Measurements from ENCODE around the gene DNAJB8.

- no peak for TF ChIP-seq POLR2A (IDR thresholded peaks at IDR 0.05)
- TF ChIP-seq, protein P1, sequence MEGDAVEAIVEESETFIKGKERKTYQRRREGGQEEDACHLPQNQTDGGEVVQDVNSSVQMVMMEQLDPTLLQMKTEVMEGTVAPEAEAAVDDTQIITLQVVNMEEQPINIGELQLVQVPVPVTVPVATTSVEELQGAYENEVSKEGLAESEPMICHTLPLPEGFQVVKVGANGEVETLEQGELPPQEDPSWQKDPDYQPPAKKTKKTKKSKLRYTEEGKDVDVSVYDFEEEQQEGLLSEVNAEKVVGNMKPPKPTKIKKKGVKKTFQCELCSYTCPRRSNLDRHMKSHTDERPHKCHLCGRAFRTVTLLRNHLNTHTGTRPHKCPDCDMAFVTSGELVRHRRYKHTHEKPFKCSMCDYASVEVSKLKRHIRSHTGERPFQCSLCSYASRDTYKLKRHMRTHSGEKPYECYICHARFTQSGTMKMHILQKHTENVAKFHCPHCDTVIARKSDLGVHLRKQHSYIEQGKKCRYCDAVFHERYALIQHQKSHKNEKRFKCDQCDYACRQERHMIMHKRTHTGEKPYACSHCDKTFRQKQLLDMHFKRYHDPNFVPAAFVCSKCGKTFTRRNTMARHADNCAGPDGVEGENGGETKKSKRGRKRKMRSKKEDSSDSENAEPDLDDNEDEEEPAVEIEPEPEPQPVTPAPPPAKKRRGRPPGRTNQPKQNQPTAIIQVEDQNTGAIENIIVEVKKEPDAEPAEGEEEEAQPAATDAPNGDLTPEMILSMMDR (IDR thresholded peaks at IDR 0.05) = no peak
These were observed 44.7 kb downstream of the DNAJB8 start for GRCh38 chr3:128421966-128422365.
